ENCODE results near the gene STK4. TPM values are rescaled to one million over a fixed set of nuclear protein-coding genes. Genes with fewer than 3 reads are reported as not detected.

STK4 gene
- total RNA-seq, result 43.8 TPM

DNA sequence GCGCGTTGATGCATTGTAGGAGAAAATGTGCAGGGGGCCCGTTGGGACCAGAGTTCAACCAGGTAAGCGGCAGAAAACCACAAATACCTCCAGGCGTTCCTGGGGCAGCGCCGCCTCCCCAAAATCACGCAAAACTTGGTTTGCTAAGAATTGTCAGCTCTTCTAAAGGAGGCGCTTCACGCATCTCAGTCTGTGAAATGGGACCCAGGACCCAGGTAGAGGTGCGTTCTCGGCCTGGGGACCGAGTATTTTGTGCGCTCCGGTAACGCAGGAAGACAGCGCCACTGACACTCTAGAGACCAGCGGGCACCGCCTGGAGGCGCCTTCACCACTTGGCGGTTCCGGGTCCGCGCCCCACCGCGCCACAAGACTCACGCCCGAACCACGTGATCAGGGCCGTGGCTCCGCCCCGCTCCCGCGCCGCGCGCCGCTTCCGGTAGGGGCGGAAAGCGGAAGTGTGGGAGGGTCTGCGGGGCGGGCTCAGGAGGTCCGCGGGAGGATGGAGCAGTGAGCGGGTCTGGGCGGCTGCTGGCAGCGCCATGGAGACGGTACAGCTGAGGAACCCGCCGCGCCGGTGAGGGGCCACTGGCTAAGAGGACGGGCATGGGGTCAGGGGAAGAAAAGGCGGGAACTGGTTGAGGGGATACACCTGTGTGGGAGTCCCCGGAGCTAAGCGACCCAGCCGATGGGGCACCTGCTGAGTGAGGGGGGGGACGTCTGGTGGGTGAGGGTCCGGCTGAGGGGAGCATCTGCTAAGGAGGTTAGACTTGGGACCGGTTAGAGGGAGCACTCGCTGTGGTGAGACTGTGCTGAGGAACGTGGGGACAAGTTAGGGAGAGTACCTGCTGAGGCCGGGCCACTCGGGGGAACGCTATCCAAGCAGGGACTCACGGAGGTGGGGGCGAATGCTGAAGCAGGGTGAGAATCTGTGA, at the start of gene STK4:
Gene STK4 (plus strand): TSS at position 483 of the 932 bp plus-strand sequence. CDS start 57 bp downstream, at position 540.
- intact Hi-C loops (cut with DNase I), result no loop called here
- peak; percentile 99 for ATAC-seq
- DNase-seq (ENCODE audit: low spot score), result peak; percentile 96

DNA sequence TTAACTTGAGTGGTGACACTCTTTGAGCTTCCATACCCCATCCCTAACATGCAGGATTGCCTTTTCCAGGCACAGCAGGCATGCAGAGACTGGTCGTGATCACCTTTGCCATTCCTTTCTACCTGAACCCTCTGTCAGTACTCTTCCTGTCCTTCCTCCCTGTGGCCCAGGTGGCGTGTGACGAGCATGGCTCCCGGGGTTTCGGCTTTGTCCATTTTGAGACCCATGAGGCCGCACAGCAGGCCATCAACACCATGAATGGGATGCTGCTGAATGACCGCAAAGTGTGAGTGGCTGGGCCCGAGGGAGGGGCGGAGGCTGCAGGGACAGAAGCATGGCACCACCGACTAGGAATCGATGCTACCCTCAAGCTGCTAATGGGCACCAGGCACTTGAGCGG, 49.7 kb upstream of the STK4 start:
- intact Hi-C loops (cut with DNase I), result no loop called here
- ATAC-seq (no peak), DNase-seq (ENCODE audit: low spot score) (no peak)

DNA sequence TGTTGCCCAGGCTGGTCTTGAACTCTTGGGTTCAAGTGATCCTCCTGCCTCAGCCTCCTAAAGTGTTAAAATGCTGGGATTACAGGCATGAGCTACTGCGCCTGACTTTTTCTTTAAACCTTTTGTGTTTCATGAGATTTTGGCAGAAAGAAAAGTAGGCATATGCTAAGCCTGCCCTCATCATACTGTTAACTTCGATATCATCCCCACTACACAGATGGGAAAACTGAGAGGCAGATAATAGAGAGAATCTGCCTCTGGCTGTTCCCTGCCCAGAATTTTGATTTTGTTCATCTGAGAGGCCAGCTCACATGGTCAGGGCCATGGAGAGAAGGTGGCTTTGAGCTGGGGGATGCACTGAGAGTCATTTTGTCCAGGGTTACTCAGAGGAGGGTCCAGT, 48.9 kb upstream of the STK4 start:
- DNase-seq (ENCODE audit: low spot score) (no peak), ATAC-seq (no peak)
- intact Hi-C loops (cut with DNase I), result no loop called here

DNA sequence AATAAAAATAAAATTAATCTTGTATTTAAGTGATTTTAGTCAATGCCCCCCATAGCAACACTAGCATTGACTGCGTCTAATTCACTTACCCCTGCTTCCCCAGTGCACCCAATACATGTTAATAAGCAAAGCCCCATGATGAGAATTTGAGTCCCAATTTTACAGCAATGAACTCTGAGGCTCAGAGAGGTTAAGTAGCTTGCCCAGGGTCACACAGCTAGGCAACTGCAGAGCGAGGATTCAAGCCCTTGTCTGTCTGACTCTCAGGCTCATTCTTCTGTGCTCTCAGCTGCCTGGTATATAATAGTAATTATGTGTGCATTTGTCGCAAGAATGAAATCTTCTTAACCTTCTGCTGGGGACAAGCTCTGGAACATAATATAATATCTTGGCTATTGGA, 48.0 kb upstream of the STK4 start:
- ATAC-seq (no peak), DNase-seq (ENCODE audit: low spot score) (no peak)
- intact Hi-C loops (cut with DNase I), result no loop called here

- DNase-seq (ENCODE audit: low spot score) (peak; percentile 59), ATAC-seq (no peak)
- intact Hi-C loops (cut with DNase I), result no loop called here
These were observed 47.6 kb upstream of the STK4 start for GRCh38 chr20:44918761-44919160.

DNA sequence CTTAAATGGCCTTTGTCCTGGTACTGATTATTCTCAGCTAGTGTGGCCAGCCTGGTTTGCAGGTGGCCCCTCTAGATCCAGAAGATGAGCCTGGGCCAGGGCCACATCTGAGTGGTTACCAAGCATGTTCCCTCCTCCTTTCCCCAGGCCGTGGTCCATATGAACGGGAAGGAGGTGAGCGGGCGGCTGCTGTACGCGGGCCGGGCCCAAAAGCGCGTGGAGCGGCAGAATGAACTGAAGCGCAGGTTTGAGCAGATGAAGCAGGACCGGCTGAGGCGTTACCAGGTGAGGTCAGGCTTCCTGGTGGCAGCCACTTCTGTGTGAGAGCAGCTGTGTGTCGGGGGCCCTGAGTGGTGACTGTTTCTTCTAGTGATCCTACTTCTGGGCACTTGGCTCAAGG, 44.9 kb upstream of the STK4 start:
- intact Hi-C loops (cut with DNase I), result no loop called here
- DNase-seq (ENCODE audit: low spot score), result no peak
- ATAC-seq, result no peak

DNA sequence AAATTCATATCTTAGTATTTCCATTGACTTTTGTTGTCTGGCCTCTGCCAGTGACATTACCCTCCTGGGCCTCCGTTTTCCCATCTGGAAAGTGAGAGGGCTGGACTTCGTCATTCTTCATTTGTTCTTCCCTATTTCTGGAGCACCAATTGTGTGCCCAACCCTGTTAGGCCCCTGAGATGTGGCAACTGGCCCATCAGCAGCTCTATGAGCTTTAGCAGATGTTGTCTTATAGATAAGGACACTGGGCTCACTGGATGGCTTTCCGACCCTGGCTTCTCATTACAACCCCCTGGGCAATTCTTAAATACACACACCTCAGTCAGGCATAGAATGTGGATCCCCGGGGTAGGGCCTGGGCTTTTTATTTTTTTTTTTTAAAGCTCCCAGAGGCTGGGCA, 41.8 kb upstream of the STK4 start:
- ATAC-seq (no peak), DNase-seq (ENCODE audit: low spot score) (no peak)
- intact Hi-C loops (cut with DNase I), result no loop called here

- no peak for DNase-seq (ENCODE audit: low spot score)
- no peak for ATAC-seq
- intact Hi-C loops (cut with DNase I), result no loop called here
These were observed 37.7 kb upstream of the STK4 start for GRCh38 chr20:44928595-44928994.

- intact Hi-C loops (cut with DNase I), result no loop called here
- DNase-seq (ENCODE audit: low spot score) (no peak), ATAC-seq (no peak)
These were observed 35.7 kb upstream of the STK4 start for GRCh38 chr20:44930517-44931168.

- intact Hi-C loops (cut with DNase I), result no loop called here
- ATAC-seq, result no peak
These were observed 34.4 kb upstream of the STK4 start for GRCh38 chr20:44931911-44932310.

GRCh38 chr20:44932916-44933315, 33.4 kb upstream of the STK4 start:
- intact Hi-C loops (cut with DNase I), result no loop called here
- ATAC-seq (no peak), DNase-seq (ENCODE audit: low spot score) (no peak)

More at GRCh38 chr20:44931911-44932310, 34.4 kb upstream of the STK4 start:
- no peak for DNase-seq (ENCODE audit: low spot score)

DNA sequence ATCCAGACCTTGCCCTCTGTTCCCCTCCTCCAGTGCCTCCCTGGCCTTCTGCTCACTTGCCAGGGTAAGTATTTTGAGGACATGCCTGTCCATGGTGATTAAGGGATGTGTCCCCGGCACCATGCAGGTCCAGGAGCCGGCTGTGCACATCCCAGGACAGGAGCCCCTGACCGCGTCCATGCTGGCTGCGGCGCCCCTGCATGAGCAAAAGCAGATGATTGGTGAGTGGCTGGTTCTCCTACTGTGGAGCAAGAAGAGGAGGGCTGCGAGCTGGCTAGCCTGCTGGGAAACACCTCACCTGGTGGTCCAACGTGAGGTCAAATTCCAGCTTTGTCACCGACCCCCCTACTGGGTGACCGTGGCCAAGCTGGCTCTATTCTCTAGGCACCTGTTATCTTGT, 29.8 kb upstream of the STK4 start:
- intact Hi-C loops (cut with DNase I), result no loop called here
- ATAC-seq, result no peak
- DNase-seq (ENCODE audit: low spot score), result no peak

- DNase-seq (ENCODE audit: low spot score) (no peak), ATAC-seq (no peak)
- intact Hi-C loops (cut with DNase I), result no loop called here
These were observed 27.7 kb upstream of the STK4 start for GRCh38 chr20:44938637-44939036.

- ATAC-seq (no peak), DNase-seq (ENCODE audit: low spot score) (no peak)
- intact Hi-C loops (cut with DNase I), result no loop called here
These were observed 25.1 kb upstream of the STK4 start for GRCh38 chr20:44941120-44941691.

DNA sequence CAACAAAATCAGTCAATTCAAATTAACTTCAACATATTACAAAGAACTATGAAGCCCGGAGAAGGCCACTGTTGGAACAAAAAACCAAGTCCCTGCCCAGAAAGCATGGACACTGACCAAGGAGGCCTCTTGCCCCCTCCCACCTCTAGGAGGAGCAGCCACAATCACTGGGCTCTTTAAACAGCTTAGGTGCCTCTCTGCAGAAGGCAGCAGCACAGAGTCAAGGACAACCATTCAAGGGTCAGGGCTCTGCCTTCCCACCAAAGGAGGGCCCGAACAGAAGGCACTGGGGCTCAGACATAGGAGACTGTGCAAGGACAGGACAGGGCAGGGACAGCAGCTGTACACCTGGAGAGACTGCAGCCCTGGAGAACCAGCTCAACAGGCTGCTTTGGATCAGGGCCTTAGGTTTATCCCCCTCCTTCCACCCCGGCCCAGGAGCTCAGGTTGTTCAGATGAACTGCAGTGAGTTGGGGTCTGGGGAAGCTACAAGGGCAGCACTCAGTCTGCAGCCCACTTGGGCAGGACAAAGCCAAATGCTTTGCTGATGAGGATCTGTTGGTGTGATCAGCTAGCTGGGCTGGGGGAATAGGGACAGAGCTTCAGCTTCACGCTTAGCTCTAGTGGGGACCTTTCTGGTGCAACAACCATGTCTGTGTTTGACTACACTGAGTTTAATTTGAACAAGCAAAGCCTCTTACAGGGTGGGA, 23.9 kb upstream of the STK4 start:
- intact Hi-C loops (cut with DNase I), result no loop called here
- no peak for DNase-seq (ENCODE audit: low spot score)
- no peak for ATAC-seq

DNA sequence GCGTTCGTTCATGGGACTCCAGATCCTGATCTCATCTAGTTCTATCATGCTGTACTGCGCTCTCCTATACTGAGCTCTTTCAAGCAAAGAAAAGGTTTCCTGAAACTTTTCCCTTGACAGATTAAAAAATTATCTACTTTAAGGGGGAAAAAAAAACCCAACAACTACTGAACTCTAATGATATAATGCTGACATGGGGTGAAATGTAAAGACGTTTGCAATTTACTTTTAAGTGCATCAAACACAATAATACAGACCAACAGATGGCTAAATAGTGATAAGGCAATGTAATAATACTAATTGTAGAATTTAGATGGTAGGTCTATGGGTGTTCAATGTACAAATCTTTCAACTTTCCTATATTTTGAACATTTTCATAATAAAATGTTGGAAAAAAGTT, 22.5 kb upstream of the STK4 start:
- intact Hi-C loops (cut with DNase I), result no loop called here
- DNase-seq (ENCODE audit: low spot score), result no peak
- ATAC-seq, result no peak

- intact Hi-C loops (cut with DNase I), result no loop called here
- no peak for ATAC-seq
- no peak for DNase-seq (ENCODE audit: low spot score)
These were observed 21.1 kb upstream of the STK4 start for GRCh38 chr20:44945261-44945660.

DNA sequence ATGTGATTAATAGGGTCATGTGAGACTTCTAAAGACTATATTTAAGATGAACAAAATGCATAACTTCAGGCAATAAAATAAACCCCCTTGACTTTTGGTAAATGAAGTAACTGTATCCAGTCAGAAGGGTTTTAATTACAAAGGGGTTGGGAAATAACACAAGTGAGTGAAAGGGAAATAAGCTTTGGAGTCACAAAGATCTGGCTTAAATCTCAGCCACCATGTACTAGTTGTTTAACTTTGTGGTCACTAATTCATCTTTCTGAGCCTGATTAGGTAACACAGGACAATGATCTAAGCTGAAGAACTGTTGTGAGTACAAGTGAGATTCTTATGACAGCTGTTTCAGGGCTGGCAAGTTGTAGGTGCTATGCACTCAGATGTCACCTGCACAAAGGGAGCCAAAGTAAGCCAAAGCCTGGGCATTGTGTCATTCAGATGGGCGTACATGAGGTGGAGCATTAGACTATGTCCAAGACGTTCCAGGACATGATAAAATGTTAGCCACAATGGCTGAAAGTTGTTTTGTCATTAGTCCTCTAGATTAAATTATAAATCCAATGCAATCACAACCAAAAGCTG, 19.9 kb upstream of the STK4 start:
- DNase-seq (ENCODE audit: low spot score) (no peak), ATAC-seq (no peak)
- intact Hi-C loops (cut with DNase I), result no loop called here

GRCh38 chr20:44948107-44948506, 18.2 kb upstream of the STK4 start:
- ATAC-seq (no peak), DNase-seq (ENCODE audit: low spot score) (no peak)
- intact Hi-C loops (cut with DNase I), result no loop called here

Data from sciatic nerve (tissue), 2 donors.